HG03432 (cell line): Measurements from ENCODE around the gene SS18.

Experiments used
- ATAC-seq: cut with Tn5 transposase; IDR thresholded peaks from one replicate; pipeline ENCODE4 v1.9.1; 2021; ENCODE audit warnings: mild to moderate bottlenecking, moderate library complexity; ENCODE audit not compliant: unreplicated experiment

The SS18 gene

DNA sequence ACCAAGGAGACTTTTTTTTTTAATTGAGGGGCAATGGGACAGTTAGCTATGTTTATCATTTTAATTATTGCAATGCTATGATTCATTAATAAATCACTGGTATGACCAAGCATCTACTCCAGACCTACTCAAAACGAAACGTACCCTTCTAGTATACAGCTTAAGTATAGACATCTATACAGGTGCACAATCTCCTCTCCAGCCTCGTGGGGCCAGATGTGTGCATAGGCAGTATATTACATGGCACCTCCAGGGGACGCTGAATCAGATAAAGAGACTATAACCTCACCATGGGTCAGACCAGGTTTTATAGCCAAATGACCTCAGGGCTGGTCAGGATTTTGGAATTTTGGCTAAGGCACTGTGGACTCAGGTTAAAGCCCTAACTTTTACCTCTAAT, 86.6 kb downstream of the SS18 start:
- no peak for ATAC-seq

DNA sequence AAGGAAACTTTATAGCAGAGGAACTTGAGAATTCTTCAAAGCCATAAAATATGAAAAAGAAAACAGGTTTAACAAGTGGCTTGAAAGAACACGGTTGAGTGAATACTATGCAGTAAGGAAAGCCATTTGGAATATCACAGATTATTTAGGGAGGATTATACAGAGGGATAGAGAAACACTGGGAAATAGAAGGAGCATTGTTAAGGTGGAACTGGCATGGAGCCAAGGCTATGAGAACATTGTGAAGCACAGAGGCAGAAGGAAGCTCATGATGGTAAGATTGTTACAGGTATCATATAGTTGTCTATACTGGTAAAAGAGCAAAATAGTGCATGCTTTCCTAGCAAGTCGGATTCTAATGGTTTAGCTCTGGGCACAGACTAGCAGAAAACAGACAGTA, 87.1 kb downstream of the SS18 start:
- ATAC-seq: no peak

DNA sequence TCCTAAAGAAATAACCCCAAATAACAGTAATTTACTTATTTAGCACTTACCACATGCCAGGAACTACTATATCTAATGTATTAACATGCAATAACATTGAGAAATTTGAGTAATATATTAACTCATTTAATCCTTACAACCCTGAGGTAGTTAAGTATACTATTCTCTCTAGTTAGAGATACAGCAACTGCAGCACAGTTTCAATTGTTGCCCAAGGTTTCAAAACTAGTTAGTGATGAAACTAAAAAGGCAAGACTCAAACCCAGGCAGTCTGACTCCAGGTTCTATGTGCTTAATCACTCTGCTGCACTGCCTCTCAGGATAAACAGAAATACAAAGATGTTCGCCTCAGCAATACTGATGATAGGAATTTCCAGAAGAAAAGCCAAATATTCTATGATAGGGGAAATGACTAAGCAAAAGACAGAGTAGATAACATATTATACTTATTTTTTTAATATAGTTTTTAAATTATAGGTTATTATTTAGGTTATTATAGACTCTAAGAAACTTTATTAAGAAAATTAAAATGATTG, 88.0 kb downstream of the SS18 start:
- ATAC-seq: peak; percentile 49

DNA sequence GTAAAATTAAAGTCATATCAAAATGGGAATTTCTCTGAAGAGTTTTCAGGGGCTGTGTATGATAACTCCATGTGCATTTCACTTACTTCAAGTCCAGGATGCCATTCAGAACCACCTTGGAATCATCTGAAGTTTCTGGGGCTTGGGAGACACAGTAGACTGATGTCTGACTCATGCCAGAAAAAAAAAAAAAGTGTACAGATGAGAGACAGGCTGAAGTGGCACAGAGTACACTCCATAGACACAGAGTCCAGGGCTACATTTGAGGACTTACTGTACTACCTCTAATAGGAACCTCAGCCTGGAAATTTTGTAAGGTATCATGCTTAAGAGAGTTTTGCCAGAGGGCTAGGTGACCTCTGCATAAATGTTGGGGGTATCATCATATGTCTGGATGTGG, 92.0 kb downstream of the SS18 start:
- no peak for ATAC-seq

DNA sequence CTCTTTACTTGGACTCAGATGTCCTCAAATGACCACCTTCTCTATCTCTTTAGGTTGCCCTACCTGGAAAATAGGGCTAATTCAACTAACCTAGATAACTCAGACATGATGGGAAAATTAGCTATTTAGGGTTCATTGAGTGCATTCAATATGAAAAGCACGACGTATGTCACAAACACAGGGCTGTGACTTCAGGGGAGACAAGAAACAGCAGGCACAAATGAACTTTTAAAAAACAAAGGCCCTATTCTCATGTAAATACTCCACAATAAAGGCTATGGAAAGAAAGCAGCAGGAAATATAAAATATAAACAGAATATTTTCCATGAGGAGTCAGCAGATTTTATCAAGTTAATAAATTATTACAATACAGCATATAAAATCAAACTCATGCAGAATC, 97.8 kb downstream of the SS18 start:
- no peak for ATAC-seq

DNA sequence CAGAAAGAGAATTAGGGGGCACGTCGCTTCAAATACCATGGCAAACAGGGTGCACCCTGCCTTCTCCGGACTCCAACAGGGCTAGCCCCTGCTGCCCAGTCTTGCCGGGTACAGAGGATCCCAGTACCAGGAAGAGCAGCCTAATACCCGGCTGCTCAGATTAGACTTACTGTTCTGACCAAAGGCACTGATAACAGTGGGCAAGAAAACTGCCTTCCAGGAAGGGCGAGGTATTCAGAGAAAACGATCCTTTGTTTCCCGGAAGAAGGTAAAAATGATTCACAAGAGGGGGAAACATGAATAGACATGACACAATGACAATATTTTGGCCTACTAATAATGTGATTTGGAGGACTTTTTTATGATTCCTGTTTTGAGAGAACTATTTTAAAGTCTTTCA, 99.9 kb downstream of the SS18 start:
- no peak for ATAC-seq

DNA sequence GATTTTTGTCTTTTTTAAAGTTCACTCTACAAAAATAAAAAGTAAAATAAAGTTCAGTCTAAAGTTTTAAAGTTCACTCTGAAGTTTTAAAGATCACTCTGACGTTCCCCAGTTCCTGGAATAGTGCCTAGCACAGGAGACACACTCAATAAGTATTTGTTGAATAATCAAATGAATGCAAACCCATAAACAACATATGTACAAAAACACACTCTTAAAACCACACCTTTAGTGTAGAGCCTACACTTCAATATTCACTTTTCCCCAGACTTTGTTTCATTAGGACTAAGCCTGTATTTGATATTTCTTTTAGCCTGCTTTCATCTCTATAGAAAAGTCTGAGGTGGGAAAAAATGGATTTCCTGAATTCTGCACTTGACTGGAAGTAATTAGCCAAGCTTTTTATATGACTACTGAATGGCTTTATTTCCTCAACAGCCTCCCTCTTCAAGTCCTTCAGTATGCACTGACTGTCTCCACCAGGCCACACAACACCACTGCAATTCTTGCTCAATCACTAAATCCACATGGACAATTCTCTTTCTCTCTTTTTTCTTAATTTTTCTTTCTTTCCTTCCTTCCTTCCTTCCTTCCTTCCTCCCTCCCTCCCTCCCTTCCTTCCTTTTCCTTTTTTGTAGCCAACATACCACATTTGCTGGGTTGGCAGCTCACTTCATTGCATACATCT, 104.6 kb downstream of the SS18 start:
- no peak for ATAC-seq

DNA sequence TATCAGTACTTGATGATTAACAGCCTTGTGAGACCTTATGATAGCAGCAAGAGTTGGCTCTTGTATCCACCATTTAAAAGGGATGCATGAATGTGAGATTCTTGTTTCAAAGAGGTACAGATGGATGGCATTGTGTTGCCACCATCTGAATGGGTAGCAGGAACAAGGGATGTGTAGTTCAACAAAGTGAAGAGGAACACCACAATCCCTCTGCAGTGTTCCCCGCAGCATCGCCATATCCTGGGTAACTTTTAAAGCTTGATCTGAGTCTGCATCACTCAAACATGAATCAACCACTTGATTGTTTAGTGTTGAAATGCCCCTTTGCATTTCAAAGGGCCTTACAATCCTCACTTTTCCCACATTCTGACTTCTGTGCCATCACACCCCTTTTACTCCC, 106.7 kb downstream of the SS18 start:
- ATAC-seq: no peak

DNA sequence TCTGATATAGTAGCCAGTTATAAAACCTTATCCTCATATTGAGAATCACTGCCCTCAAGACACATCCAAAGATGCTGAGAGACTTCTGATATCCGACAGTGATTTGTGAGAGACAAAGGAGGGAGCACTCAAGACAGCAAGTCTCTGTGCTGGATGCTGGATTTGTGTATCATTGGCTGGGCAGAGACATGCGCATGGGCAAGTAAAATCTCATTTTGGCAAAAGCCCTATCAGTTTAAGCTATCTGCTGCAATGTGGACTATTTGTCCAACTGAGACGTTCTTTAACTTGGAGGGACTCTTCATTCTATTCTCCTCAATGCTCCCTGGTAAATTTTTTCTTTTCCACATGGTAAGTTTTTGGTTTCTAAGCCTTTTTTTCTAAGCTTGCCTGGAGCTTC, 107.5 kb downstream of the SS18 start:
- no peak for ATAC-seq

DNA sequence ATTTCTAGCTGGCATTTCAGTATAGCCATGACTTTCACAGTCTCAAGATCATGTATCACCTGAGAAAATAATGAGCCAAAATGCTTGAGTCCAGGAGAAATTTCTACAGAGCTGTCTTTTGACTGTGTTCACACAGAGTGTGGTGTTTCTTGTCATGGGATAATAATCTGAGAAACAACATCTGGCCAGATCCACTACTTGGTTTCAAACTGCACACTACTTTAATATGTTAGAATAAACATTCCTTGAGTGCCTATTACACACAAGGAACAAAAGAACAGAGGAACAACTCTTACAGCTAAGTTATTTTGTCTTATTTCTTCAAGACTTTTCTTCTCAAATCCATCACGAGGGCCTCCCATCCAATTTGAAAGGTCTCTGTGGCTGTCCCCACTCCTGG, 108.3 kb downstream of the SS18 start:
- no peak for ATAC-seq

DNA sequence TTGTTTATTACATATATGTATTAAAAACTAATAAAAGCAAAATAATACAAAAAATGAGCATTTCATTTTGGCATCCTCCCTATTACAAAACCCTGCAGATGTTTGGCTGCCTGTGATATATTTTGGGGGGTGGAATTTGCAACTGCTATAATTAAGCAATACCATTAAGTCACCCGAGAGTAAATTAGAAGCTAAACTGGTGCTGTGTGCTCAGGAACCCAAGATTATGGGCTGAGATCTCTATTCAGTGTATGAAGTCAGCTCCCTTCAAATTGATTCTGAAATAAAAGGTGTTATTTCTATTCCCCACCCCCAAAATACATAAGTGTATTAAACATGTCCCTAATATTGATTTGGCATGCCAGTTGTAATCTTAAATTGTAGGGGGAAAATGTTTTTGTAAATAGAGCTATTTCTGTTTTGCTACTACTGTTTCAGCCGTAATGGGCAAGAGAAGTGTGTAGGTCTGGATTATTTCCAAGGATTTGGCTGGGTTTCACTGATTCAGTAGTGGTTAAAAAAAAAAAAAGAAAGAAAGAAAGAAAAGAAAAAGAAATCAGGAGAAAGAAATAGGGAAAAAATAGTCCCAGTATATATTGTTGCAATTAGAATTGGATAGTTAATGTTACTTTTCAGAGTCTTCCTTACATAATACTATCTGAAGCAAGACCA, 110.9 kb downstream of the SS18 start:
- ATAC-seq: no peak

DNA sequence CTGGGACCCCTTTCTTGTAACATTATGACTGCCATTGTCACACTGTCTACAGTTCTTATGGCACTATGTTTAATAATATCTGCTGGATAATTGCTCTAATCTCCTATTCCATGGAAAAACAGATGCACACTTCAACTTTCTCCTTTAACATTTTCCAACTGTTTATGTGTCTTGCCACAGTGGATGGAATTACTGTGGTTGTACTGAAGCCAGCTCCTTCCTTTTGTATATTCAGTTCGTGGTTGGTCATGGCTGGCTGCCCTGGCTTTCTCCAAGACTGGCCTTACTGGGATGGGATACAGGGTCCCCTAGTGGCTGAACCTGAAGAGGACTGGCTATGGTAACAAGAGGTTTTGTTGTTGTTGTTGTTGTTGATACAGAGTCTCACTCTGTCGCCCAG, 113.9 kb downstream of the SS18 start:
- no peak for ATAC-seq

DNA sequence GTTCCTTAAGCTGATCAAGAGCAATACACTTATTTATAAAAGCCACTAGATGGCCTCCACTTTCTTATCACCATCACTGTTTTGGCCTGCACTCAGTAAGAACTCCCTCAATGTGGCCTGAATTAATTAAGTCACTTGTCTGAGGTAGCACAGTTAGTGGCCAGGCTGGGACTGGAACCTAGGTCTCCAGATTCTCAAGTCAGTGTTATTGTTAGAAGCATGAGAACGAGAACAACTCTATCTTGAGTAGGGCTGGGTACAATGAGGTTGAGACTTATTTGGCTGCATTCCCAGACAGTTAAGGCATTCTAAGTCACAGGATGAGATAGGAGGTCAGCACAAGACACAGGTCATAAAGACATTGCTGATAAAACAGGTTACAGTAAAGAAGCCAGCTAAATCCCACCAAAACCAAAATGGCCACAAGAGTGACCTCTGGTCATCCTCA, 115.8 kb downstream of the SS18 start:
- ATAC-seq: no peak
